GM10266 (cell line): ENCODE results near the gene SYNJ2.

Source experiments
- DNase-seq: peaks from one replicate; pipeline ENCODE4 v3.0.0; 2012; ENCODE audit errors: extremely low spot score
- CTCF ChIP-seq: IDR thresholded peaks from 2 replicates; pipeline ENCODE4 v1.5.1; 2012; ENCODE audit warnings: mild to moderate bottlenecking, low read depth; ENCODE audit not compliant: control insufficient read depth, insufficient read depth; ENCODE audit errors: missing control alignments

Gene SYNJ2

DNA sequence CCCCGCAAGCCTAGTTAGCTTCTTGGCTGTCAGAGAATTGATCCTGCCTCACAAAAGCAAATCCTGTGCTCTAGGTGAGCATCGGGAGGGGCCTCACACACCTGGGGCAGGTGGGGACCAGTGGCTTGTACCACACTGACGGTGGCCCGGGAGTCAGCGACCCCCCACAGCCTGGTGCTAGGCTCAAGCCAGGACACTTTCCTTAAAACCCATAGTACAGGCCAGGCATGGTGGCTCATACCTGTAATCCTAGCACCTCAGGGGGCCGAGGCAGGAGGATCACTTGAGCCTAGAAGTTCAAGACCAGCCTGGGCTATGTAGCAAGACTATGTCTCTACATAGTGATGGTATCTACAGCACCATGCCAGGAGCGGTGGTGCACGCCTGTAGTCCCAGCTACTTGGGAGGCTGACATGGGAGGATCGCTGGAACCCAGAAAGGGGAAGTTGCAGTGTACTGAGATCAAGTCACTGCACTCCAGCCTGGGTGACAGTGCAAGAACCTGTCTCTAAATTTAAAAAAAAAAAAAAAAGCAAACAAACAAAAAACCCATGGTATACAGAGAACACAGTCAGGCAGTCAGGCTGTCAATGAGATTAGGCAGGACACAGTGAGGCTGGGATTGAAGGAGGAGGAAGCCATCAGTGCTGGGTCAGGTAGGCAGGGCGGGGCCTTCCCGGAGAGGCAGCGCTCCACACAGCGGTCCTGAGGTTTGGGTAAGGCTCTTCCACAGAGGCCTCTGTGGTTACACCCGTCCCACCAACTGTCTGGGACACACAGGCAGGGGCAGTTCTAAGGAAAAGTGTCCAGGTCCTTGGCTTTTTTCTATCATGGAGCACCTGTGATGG, 41.3 kb downstream of the SYNJ2 start:
- no peak for TF ChIP-seq CTCF
- DNase-seq, result no peak

GRCh38 chr6:158023597-158023939, 41.9 kb downstream of the SYNJ2 start:
- TF ChIP-seq CTCF, result no peak
- DNase-seq, result no peak

DNA sequence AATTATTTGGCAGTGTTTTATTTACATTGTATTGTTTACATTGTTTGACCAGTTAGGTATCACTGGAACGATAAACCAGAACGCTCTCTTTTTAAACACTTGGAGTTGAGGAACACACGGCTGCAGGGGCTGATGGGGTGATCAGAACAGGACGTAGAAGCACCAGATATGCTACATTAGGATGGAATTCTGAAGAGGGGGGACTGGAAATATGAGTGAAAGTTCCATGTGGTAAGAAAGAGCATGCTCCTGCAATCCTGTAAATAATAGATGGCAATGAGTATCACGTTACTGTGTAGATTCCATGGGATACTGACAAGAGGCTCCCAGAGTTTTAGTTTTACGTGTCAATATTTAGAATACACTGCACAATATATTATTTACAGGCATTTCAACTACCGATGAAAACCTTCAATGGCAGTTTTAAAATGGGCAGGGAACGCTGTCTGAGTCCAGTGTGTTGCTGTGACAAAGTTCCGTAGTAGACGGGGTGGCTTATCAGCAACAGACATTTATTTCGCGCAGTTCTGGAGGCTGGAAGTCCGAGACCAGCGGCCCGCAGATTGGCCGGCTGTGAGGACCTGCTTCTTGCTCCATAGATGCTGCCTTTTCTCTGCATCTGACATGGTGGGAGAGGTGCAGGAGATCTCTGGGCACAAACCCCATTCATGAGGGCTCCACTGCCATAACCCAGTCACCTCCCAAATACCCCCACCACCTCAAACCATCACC, 43.1 kb downstream of the SYNJ2 start:
- no peak for TF ChIP-seq CTCF
- DNase-seq, result no peak

GRCh38 chr6:158026054-158026900, 44.6 kb downstream of the SYNJ2 start:
- peak; percentile 82 for TF ChIP-seq CTCF
- peak; percentile 70 for DNase-seq

DNA sequence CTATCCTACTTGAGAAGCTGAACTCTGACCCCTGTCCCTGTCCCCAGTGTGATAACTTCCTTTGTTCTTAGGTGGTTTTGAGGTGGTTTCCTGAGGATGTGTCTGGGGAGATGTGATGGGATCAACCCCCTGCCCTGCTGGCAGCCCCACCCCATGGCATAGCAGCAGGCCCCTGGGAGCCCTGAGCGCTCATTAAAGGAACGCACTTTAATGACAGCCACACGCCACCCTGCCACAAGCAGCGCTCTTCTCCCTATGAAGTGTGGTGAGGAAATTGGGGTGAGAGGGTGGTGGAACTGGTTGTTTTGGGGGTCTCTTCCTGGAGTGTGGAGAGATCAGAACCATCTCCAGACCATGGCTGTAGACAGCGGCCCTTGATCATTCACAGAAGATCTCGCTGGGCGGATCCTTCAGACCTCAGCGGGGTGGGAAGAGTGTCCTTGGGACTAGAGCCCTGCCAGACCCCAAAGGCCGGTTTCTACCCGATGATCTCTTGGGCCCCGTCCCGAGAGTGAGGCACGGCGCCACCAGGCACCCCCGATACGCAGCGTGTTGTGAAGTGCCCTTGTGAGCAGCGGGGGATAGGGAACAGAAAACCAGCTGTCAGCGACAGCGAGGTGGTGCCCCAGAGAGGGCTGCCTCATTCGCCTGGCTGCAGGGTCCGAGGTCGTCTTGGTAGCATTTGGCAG, 45.4 kb downstream of the SYNJ2 start:
- DNase-seq, result no peak
- TF ChIP-seq CTCF, result peak; percentile 9

DNA sequence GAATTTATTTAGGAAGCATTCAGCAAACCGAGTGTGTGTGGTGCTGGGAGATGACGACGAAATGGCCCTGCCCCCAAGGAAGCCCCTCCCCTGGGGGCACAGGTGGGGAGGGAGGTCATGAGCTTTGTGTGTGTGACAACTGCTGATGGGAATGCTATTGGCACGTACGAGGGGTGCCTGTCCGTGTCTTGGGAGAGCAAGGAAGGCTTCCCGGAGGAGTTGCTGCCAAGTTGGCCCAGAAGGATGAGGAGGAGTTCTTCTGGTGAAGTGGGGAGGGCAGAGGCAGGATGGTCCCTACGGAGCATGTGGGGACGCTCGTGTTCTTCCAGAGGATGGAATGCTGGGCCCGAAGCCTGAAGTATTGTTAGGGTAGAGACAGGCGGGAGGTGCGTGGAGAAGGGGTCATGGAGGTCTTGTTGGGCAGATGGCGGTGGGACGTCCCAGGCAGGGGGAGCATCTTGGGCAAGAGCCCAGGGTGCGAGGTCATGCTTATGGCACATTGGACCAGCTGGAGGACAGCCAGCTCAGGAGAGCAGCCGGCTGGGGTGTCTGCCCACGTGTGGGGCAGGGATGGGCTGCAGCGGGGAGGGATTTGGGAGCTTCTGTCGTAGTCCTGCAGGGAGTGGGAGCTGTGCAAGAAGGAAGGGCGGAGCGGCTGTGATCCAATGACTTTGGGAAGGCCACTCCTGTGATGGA, 46.1 kb downstream of the SYNJ2 start:
- no peak for DNase-seq
- no peak for TF ChIP-seq CTCF
